Amygdala (tissue), 56 donors: ENCODE results near the gene TBC1D2B.

Experiments
- DNase-seq, 56 donors: peaks; one replicate each; lab custom pipeline; 2025; lab: John Stamatoyannopoulos, UW

Gene TBC1D2B

GRCh38 chr15:78077053-78077870, at the start of gene TBC1D2B:
Gene TBC1D2B, minus strand, starts transcription at chr15:78077711. Its CDS starts 59 bp downstream, at chr15:78077652.
- DNase-seq = peak in 39 of 56 donors; percentile 20 to 75 (median 54)

- no peak for DNase-seq
These were observed 47.8 kb upstream of the TBC1D2B start for GRCh38 chr15:78125267-78125666.

DNA sequence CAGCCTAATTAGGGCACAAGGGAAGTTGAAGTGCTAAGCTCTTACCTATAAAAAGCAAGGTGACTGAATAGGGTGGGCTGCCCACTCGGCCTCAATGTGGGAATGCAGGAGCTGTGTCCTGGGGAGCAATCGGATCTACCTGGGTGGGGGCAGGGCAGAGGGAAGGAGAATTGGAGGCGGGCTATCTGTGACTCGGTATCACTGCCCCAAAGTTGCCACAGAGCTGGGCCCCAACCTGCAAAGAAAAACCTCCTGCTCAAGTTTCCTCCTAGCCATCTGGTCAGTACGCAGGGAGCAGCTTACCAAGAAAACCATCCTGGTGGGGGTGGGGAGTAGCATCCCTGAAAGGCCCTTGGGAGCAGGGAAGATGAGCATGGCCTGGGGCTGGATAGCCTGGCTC, 43.0 kb upstream of the TBC1D2B start:
- no peak for DNase-seq

GRCh38 chr15:78112551-78112950, 35.0 kb upstream of the TBC1D2B start:
- DNase-seq = no peak

DNA sequence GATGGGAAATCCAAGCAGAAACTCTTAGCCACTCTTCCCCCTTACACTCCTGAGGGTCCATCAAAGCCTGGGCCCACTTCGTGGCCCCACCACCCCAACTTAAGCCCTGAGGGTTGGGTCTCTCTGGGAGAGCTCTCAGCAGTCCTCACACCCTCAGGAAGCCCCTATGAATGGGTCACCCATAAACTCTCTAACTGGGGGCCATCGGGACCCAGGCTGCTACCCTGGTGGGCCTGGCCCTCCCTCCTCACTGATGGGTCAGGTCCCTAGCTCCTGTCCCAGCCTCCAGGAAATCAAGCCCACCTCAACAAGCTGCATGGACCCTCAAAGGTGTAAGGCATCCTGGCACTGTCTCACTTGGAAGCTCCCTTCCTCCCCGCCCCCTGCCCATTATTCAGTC, 34.3 kb upstream of the TBC1D2B start:
- DNase-seq = no peak

GRCh38 chr15:78110916-78111475, 33.5 kb upstream of the TBC1D2B start:
- no peak for DNase-seq

DNA sequence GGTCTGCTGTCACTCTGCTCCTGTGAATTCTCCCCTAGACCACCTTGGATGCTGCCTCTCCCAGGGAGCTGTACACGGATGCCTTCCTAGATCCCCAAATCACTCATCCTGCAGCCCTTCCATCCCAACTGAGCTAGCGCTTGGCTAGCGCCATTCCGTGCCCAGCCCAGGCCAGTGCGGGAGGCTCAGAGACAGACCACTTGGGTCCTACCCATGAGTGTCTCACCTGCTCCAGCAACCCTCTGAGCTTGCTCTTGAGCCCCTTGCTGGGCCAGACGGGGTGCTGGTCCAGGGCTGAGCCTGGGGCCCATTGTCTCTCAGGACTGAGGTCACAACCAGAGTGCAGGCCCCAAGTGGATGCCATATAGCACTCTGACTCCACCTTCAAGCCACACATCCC, 32.6 kb upstream of the TBC1D2B start:
- DNase-seq = no peak

- DNase-seq = no peak
These were observed 31.6 kb upstream of the TBC1D2B start for GRCh38 chr15:78109156-78109555.

GRCh38 chr15:78108300-78109084, 31.0 kb upstream of the TBC1D2B start:
- DNase-seq = peak in 50 of 56 donors; percentile 15 to 83 (median 50)

DNA sequence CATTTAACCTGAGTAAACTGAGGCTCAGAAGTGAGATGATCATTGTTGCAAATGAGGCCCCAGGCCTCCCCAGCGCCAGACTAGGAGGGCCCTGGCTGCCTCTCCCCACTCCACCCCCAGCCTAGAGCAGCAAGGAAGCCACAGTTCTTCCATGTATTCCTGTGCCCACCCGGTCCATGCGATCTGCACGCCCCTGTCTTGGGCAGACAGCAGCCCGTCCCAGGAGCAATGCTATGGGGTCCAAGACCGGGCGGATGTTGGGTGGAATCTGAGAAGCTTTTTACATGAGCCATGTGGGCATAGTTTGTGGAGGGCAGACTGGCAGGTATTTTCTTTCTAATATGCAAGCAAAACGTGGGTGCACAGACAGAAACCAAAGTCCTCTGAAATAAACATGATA, 30.0 kb upstream of the TBC1D2B start:
- DNase-seq = no peak

DNA sequence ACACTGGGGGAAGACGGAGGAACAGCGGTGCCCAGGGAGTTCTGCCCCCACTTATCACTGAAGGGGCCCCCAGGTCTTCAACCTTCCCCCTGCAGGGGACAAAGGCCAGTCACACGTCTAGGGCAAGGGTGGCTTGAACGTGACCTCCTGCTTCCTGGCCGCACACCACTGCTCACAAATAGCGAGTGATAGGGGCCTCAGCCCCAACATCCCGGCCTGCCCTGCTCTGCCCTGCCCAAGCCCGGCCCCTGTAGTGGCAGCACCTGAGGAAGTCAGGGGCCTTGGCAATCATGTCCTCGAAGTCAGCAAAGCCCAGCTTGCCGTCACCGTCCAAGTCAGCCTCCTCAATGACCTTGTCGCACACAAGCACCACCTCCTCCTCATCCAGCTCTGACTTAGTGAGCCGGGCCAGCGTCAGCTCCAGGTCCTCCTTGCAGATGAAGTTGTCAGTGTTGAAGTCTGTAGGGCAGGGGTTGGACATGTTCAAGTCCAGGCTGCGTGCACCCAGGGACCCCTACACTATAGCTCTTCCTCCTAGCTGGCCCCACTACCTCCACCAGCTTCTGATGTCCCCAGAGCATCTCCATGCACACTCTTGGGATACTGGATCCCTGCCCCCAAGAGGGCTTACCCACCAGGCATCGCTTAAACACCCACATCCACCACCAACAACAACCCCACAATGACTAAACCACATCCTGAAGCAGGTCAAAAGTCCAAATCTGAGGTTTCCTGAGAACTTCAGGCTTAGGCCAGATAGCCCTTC, 28.1 kb upstream of the TBC1D2B start:
- DNase-seq = no peak

GRCh38 chr15:78104566-78105475, 27.3 kb upstream of the TBC1D2B start:
- no peak for DNase-seq

- no peak for DNase-seq
These were observed 26.6 kb upstream of the TBC1D2B start for GRCh38 chr15:78104119-78104479.

DNA sequence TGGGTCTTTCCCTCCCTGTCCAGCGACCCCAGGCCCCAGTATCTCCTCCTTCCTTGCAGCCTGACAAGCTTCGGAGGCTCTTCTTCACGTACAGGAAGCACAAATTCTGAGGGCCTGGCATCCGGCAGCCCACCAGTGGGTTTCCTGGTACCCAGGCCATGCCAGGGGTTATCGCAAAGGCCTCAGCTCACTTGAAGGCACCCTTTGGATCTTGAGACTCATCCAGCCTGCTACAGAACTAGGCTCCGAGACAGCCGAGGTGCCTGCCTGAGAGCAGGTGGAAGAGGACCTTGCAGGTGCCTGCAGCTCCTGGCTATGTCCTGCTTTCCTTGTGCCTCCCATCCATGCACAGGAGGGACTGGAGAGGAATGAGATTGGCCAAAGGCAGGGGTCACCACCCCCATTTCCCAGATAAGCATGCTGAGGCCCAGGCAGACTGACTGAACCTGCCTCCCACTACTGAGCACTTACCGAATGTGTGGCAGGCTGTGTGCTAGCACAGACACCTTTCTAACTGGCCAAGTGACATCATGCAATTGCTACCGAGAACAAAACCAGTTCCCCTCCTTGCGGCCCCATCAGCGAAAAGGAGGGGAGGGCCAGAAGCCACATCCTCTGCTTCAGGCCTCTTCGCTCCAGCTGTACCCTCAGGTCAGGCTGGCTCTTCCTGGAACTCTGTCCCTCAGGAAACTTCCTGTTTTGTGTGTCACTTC, 26.1 kb upstream of the TBC1D2B start:
- DNase-seq = no peak

- no peak for DNase-seq
These were observed 25.2 kb upstream of the TBC1D2B start for GRCh38 chr15:78102741-78103140.

DNA sequence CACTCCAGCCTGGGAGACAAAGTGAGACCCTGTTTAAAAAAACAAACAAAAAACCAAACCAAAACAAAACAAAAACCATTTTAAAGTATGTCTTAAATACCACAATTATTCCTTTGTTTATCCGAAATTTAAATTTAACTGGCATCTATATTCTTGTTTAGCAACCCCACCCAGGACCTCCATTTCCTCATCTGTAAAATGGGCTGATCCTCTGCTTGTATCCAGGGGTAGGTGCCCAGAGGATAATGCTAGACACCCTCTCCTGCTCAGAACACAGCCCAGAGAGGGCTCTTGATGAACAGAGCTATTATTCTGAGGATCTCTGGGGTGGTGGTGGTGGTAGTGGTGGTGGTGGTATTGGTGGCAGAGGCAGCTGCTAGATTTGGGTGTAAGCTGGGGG, 24.7 kb upstream of the TBC1D2B start:
- DNase-seq = no peak

DNA sequence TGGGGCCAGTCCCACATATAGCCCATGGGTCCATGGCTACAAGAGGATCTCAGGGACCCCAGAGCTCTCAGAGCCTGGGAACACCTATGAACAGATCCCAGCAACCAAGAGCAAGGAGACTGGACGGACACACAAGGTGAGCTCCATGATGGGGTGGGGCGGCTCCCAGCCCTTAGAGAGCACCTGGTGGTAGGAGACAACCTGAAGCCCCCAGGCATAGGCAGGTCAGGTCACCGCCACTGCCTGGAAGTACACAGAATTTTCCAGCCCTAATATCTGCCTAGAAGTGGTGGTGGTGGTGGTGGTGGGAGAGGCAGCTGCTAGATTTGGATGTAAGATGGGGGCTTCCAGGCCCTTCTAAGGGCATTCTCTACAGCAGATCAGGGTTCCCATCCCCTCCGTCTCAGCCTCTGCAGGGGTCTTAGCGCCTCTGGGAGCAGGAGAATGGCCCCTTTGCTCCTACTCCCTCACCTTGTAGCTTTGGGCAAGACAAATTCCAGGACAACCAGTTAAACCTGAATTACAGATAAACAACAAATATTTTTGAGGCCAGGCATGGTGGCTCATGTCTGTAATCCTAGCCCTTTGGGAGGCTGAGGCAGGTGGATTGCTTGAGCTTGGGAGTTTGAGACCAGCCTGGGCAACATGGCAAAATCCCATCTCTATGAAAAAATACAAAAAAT, 24.1 kb upstream of the TBC1D2B start:
- no peak for DNase-seq

DNA sequence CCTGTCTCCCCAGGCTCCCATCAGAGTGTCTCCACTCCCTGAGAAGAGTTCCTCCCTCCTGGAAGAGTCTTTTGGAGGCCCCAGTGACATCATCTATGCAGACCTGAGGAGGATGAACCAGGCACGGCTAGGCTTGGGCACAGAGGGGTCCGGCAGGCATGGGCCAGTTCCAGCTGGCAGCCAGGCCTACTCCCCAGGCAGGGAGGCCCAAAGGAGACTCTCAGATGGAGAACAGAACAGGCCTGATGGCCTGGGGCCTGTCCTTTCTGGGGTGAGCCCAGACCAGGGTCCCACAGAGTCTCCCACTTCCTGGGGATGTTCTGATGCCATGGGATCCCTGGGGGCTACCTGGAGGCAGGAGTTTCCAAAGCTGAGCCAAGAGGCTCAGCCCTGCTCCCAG, 23.4 kb upstream of the TBC1D2B start:
- DNase-seq = no peak
